Thyroid gland (tissue), 4 donors: ENCODE data around the gene RPS6KA5.

Experiments used
- CTCF ChIP-seq, 6 experiments: fragments of 200-600 bp in 3 of 6; fragments of 450-650 bp in 3 of 6; sonication (generic) in 3 of 6; IDR thresholded peaks; one replicate each; pipeline ENCODE4 v1.5.1; 2016 to 2019; ENCODE audit warnings: antibody characterized with exemption in 6 of 6, mild to moderate bottlenecking in 2 of 6, inconsistent platforms in 1 of 6, moderate library complexity in 1 of 6
- POLR2A ChIP-seq, 2 donors: fragments of 450-650 bp; IDR thresholded peaks; one replicate each; pipeline ENCODE4 v1.6.1; 2017; ENCODE audit warnings: antibody characterized with exemption in 2 of 2, mild to moderate bottlenecking in 2 of 2, moderate library complexity in 1 of 2

GRCh38 chr14:90874599-90874998 lies 185.8 kb downstream of the RPS6KA5 start:
- TF ChIP-seq CTCF (IDR thresholded peaks at IDR 0.05) (no peak), POLR2A (IDR thresholded peaks at IDR 0.05) (no peak)
